Measurements from ENCODE around the gene TSPEAR. TPM values are rescaled to one million over a fixed set of nuclear protein-coding genes. Genes with fewer than 3 reads are reported as not detected.

TSPEAR gene
- total and polyA plus RNA-seq, 9 of the 15 experiments (the other 6 are each of a cell fraction or from before 2014, with no cell fraction given) = not detected

DNA sequence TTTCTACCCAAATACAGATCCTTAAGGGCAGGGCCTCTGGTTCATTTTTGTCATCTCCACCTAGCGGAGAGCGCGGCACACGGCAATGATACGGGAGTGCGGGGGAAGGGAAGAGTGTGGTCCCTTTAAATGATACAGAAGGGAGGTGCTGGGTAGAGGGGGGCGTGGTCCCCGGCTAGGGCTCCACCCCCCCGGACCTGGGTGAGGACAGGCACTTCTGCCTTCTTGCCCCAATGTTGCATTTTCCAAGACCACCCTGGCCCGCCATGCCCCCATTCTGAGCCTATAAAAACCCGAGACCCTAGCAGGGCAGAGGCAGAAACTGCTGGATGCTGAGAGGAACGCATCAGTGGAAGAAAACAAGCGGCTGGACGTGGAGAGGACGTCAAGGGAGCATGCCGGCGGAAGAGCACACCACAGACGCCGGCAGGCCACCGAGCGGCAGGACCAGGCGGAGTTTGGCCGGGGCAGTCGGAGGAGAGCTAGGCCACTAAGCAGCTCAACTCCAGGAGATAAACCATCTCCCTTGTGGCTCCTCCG, 226.0 kb downstream of the TSPEAR start (continued):
- TF ChIP-seq ZBTB7A (IDR thresholded peaks at IDR 0.05; ENCODE audit: borderline replicate concordance, control insufficient read depth, low read depth, low read length) = no peak
- TF ChIP-seq, protein P1, sequence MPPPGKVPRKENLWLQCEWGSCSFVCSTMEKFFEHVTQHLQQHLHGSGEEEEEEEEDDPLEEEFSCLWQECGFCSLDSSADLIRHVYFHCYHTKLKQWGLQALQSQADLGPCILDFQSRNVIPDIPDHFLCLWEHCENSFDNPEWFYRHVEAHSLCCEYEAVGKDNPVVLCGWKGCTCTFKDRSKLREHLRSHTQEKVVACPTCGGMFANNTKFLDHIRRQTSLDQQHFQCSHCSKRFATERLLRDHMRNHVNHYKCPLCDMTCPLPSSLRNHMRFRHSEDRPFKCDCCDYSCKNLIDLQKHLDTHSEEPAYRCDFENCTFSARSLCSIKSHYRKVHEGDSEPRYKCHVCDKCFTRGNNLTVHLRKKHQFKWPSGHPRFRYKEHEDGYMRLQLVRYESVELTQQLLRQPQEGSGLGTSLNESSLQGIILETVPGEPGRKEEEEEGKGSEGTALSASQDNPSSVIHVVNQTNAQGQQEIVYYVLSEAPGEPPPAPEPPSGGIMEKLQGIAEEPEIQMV (tag; conservative IDR thresholded peaks at IDR 0.05; ENCODE audit: low read depth) = peak; percentile 99
- TF ChIP-seq, protein P2, sequence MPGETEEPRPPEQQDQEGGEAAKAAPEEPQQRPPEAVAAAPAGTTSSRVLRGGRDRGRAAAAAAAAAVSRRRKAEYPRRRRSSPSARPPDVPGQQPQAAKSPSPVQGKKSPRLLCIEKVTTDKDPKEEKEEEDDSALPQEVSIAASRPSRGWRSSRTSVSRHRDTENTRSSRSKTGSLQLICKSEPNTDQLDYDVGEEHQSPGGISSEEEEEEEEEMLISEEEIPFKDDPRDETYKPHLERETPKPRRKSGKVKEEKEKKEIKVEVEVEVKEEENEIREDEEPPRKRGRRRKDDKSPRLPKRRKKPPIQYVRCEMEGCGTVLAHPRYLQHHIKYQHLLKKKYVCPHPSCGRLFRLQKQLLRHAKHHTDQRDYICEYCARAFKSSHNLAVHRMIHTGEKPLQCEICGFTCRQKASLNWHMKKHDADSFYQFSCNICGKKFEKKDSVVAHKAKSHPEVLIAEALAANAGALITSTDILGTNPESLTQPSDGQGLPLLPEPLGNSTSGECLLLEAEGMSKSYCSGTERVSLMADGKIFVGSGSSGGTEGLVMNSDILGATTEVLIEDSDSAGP (CRISPR knock-in tag; IDR thresholded peaks at IDR 0.05) = peak; percentile 88
- TF ChIP-seq, protein P3, sequence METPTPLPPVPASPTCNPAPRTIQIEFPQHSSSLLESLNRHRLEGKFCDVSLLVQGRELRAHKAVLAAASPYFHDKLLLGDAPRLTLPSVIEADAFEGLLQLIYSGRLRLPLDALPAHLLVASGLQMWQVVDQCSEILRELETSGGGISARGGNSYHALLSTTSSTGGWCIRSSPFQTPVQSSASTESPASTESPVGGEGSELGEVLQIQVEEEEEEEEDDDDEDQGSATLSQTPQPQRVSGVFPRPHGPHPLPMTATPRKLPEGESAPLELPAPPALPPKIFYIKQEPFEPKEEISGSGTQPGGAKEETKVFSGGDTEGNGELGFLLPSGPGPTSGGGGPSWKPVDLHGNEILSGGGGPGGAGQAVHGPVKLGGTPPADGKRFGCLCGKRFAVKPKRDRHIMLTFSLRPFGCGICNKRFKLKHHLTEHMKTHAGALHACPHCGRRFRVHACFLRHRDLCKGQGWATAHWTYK (CRISPR knock-in tag; IDR thresholded peaks at IDR 0.05) = peak; percentile 56; the same call in 1 of the 2 replicates
- TF ChIP-seq ZNF316 (IDR thresholded peaks at IDR 0.05) = no peak
- no peak for TF ChIP-seq POLR3G (IDR thresholded peaks at IDR 0.05; ENCODE audit: extremely low read depth, insufficient read length, insufficient replicate concordance)
- TF ChIP-seq ZBTB1 (CRISPR knock-in tag; IDR thresholded peaks at IDR 0.05; ENCODE audit: borderline replicate concordance, low read depth) = no peak
- TF ChIP-seq ERF (CRISPR knock-in tag; IDR thresholded peaks at IDR 0.05) = no peak
- TF ChIP-seq TBL1XR1 (IDR thresholded peaks at IDR 0.05; ENCODE audit: low read length in 2 of 2) = no peak
- TF ChIP-seq ZNF384 (IDR thresholded peaks at IDR 0.05; ENCODE audit: low read depth, low read length) = no peak
- TF ChIP-seq, protein P4, sequence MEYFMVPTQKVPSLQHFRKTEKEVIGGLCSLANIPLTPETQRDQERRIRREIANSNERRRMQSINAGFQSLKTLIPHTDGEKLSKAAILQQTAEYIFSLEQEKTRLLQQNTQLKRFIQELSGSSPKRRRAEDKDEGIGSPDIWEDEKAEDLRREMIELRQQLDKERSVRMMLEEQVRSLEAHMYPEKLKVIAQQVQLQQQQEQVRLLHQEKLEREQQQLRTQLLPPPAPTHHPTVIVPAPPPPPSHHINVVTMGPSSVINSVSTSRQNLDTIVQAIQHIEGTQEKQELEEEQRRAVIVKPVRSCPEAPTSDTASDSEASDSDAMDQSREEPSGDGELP (CRISPR knock-in tag; IDR thresholded peaks at IDR 0.05; ENCODE audit: borderline replicate concordance) = peak; percentile 27; the same call in 1 of the 2 replicates
- no peak for TF ChIP-seq STAG1 (CRISPR knock-in tag; IDR thresholded peaks at IDR 0.05; ENCODE audit: borderline replicate concordance)
- TF ChIP-seq, protein P5, sequence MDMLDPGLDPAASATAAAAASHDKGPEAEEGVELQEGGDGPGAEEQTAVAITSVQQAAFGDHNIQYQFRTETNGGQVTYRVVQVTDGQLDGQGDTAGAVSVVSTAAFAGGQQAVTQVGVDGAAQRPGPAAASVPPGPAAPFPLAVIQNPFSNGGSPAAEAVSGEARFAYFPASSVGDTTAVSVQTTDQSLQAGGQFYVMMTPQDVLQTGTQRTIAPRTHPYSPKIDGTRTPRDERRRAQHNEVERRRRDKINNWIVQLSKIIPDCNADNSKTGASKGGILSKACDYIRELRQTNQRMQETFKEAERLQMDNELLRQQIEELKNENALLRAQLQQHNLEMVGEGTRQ (CRISPR knock-in tag; IDR thresholded peaks at IDR 0.05) = no peak
- peak; percentile 31; the same call in 1 of the 2 replicates for TF ChIP-seq SMC3 (conservative IDR thresholded peaks at IDR 0.05; ENCODE audit: insufficient read depth, low read depth, low read length)
- no peak for TF ChIP-seq MAFF (IDR thresholded peaks at IDR 0.05; ENCODE audit: low read length)
- no peak for TF ChIP-seq CBX5 (IDR thresholded peaks at IDR 0.05; ENCODE audit: borderline replicate concordance, low read depth)
- TF ChIP-seq MTA2 (IDR thresholded peaks at IDR 0.05; ENCODE audit: low read depth) = no peak
- no peak for TF ChIP-seq SRSF7 (optimal IDR thresholded peaks at IDR 0.05; ENCODE audit: low read depth, low read length)
- no peak for TF ChIP-seq ATF1 (CRISPR knock-in tag; IDR thresholded peaks at IDR 0.05)
- peak; percentile 60 for TF ChIP-seq ATF1 (tag; IDR thresholded peaks at IDR 0.05)
